ENCODE data around the gene PEAR1. TPM values are rescaled to one million over a fixed set of nuclear protein-coding genes. Genes with fewer than 3 reads are reported as not detected.

The PEAR1 gene
- total and polyA plus RNA-seq, 2 of the 8 experiments (the other 6 are each of a cell fraction or from before 2014, with no cell fraction given), result 0.63 to 0.71 TPM

- no peak for TF ChIP-seq CTCF (IDR thresholded peaks at IDR 0.05; ENCODE audit: control extremely low read depth in 1 of 3, insufficient read depth in 1 of 3, low read depth in 1 of 3, low read length in 3 of 3)
- no peak for TF ChIP-seq RAD21 (IDR thresholded peaks at IDR 0.05 in 1 of 2, conservative IDR thresholded peaks at IDR 0.05 in 1 of 2; ENCODE audit: low read depth in 2 of 2, low read length in 2 of 2)
- 0 out of 2 replicates have a peak, but pooled peaks have one; percentile 65 for TF ChIP-seq TCF12 (IDR thresholded peaks at IDR 0.05; ENCODE audit: low read depth, low read length)
- no peak for TF ChIP-seq CHD7 (IDR thresholded peaks at IDR 0.05; ENCODE audit: insufficient replicate concordance, low read length)
- no peak for TF ChIP-seq SIX5 (IDR thresholded peaks at IDR 0.05; ENCODE audit: low read depth, low read length)
- TF ChIP-seq SIN3A (conservative IDR thresholded peaks at IDR 0.05 in 1 of 2, IDR thresholded peaks at IDR 0.05 in 1 of 2; ENCODE audit: low read depth in 1 of 2, low read length in 2 of 2), result 0 out of 4 replicates have a peak, but pooled peaks of 1 of the 2 experiments have one; percentile 1
Observed at GRCh38 chr1:156860628-156861423, 32.7 kb upstream of the PEAR1 start, which contains the start of gene NTRK1 (continued).
